Esophagus muscularis mucosa (tissue), 4 donors: ENCODE measurements around the gene TKTL1.
"Not testable (repeated sequence)": the region's sequence is repeated elsewhere in the genome, so short reads cannot be mapped to it uniquely, and the experiment has no call there.

Source experiments
- EP300 ChIP-seq: sonication (generic); formaldehyde crosslinking; IDR thresholded peaks from one replicate; pipeline ENCODE4 v1.6.1; 2017; ENCODE audit warnings: antibody characterized with exemption
- POLR2A ChIP-seq: fragments of 450-650 bp; IDR thresholded peaks from one replicate; pipeline ENCODE4 v1.6.1; 2017; ENCODE audit warnings: antibody characterized with exemption, moderate library complexity, mild to moderate bottlenecking, low read depth
- TF ChIP-seq, protein P1 (sequence below), 3 experiments: fragments of 200-600 bp in 2 of 3; fragments of 450-650 bp in 1 of 3; sonication (generic) in 2 of 3; IDR thresholded peaks; one replicate each; pipeline ENCODE4 v1.5.1; 2017 to 2019; ENCODE audit warnings: antibody characterized with exemption in 3 of 3, mild to moderate bottlenecking in 2 of 3, moderate library complexity in 1 of 3

DNA sequence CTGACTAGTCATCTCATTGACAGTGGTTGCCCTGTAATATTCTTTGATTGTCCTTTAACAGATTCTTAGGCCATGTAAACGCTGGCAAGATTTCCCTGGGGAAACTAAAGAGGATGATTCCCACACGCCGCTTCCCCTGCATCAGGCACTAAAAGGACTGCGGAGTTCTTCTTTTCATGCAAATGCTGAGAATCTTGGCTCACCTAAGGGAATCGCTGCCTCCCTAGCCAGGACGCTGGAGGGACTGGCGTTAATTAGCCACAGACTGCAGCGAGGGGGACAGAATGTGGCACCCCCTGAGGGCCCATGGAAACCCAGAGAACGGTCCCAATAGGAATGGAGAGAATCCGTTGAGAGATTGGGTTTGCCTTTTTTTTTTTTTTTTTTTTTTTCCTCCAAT lies 9.2 kb upstream of the TKTL1 start:
- TF ChIP-seq, protein P1, sequence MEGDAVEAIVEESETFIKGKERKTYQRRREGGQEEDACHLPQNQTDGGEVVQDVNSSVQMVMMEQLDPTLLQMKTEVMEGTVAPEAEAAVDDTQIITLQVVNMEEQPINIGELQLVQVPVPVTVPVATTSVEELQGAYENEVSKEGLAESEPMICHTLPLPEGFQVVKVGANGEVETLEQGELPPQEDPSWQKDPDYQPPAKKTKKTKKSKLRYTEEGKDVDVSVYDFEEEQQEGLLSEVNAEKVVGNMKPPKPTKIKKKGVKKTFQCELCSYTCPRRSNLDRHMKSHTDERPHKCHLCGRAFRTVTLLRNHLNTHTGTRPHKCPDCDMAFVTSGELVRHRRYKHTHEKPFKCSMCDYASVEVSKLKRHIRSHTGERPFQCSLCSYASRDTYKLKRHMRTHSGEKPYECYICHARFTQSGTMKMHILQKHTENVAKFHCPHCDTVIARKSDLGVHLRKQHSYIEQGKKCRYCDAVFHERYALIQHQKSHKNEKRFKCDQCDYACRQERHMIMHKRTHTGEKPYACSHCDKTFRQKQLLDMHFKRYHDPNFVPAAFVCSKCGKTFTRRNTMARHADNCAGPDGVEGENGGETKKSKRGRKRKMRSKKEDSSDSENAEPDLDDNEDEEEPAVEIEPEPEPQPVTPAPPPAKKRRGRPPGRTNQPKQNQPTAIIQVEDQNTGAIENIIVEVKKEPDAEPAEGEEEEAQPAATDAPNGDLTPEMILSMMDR (IDR thresholded peaks at IDR 0.05) = not testable (repeated sequence)
- TF ChIP-seq POLR2A, EP300: not testable (repeated sequence)
